Mesothelial cell of epicardium (in vitro differentiated cells): ENCODE results near the gene UROS. TPM values are rescaled to one million over a fixed set of nuclear protein-coding genes. Genes with fewer than 3 reads are reported as not detected.

Experiments used
- DNase-seq, 2 experiments: peaks; one replicate each; pipeline ENCODE4 v3.0.0; 2021; ENCODE audit warnings: low spot score in 2 of 2; ENCODE audit not compliant: unreplicated experiment in 2 of 2
- H3K27ac Mint-ChIP-seq: 2 replicates; pipeline ENCODE4 v1.8.0; 2021; ENCODE audit warnings: mixed read lengths
- H3K27me3 Mint-ChIP-seq: 2 replicates; pipeline ENCODE4 v1.8.0; 2021; ENCODE audit warnings: low read depth, mixed read lengths
- H3K36me3 Mint-ChIP-seq: 2 replicates; pipeline ENCODE4 v1.8.0; 2021; ENCODE audit warnings: mixed read lengths
- H3K4me1 Mint-ChIP-seq: 2 replicates; pipeline ENCODE4 v1.8.0; 2021; ENCODE audit warnings: mixed read lengths
- H3K4me3 Mint-ChIP-seq: 2 replicates; pipeline ENCODE4 v1.8.0; 2021; ENCODE audit warnings: mild to moderate bottlenecking, moderate library complexity, mixed read lengths
- H3K9me3 Mint-ChIP-seq: 2 replicates; pipeline ENCODE4 v1.8.0; 2021; ENCODE audit warnings: mixed read lengths
- total RNA-seq: library from RNA; stranded (reverse); gene quantifications from 3 replicates; pipeline ENCODE4 v1.2.1, GENCODE V29; 2021
- TF ChIP-seq, protein P1 (sequence below): fragments of 200-600 bp; sonication (generic); IDR thresholded peaks from one replicate; pipeline ENCODE4 v1.5.0; 2021; ENCODE audit warnings: antibody characterized with exemption; ENCODE audit not compliant: unreplicated experiment

Gene UROS
- total RNA-seq, 1 donor from 2014 or later = 63.2 TPM

DNA sequence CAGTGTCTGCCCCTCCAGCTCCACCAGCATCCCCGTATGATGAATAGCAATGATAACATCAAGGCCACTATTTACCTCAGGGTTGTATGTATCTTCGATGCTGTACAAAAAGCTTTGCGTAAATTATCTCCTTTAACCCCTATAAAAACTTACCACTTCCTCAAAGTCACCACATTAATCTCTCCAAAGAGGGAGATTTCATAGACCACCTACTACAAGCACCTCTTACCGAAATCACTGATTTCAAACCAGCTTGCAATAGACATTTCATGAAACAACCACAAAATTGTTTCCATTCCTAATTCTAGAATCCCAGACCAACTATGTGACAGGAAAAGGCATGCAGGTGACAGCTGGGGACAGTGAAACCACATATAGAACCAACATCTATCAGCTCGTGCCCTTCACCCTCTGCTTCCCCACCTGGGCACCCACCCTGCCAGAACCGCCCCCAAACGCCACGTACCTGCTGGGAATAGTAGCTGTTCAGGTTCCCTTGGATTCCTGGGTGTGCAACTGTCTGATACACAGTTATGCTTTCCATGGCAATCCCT, 27.3 kb downstream of the UROS start:
- Mint-ChIP-seq H3K4me3 (no peak overlapping the region), H3K27me3 (no peaks in the 10 kb centered on the region), H3K36me3 (peaks cover 27% of the 10 kb centered on the region), H3K4me1 (no peaks in the 10 kb centered on the region), H3K27ac (no peak overlapping the region), H3K9me3 (no peaks in the 10 kb centered on the region)
- no peak for DNase-seq
- TF ChIP-seq, protein P1, sequence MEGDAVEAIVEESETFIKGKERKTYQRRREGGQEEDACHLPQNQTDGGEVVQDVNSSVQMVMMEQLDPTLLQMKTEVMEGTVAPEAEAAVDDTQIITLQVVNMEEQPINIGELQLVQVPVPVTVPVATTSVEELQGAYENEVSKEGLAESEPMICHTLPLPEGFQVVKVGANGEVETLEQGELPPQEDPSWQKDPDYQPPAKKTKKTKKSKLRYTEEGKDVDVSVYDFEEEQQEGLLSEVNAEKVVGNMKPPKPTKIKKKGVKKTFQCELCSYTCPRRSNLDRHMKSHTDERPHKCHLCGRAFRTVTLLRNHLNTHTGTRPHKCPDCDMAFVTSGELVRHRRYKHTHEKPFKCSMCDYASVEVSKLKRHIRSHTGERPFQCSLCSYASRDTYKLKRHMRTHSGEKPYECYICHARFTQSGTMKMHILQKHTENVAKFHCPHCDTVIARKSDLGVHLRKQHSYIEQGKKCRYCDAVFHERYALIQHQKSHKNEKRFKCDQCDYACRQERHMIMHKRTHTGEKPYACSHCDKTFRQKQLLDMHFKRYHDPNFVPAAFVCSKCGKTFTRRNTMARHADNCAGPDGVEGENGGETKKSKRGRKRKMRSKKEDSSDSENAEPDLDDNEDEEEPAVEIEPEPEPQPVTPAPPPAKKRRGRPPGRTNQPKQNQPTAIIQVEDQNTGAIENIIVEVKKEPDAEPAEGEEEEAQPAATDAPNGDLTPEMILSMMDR = no peak

DNA sequence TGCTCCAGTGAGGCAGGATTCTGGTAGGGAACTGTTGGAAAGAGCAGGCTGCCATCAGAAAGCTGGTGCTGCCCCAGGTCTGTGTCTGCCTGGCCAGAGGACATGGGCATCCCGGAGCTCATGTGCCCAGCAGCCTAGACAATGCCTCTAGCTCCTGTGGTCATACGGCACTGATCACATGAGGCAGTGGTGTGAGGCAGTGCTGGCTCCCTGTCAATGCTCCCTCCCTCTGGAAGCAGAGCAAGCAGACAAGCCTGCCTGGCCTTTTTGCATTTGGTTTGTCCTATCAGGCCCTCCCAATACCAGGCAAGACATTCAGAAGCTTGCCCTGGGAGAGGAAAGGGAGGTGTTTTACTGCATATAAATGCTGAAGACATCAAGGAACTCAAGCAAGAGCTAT, 27.9 kb downstream of the UROS start:
- no peak overlapping the region for H3K27ac Mint-ChIP-seq
- H3K9me3 Mint-ChIP-seq = no peaks in the 10 kb centered on the region
- no peak for DNase-seq
- no peaks in the 10 kb centered on the region for H3K27me3 Mint-ChIP-seq
- H3K4me1 Mint-ChIP-seq = no peaks in the 10 kb centered on the region
- H3K4me3 Mint-ChIP-seq = no peak overlapping the region
- peaks cover 26% of the 10 kb centered on the region for H3K36me3 Mint-ChIP-seq
- TF ChIP-seq, protein P1 = no peak

- H3K4me3 Mint-ChIP-seq = no peak overlapping the region
- H3K36me3 Mint-ChIP-seq = peaks cover 26% of the 10 kb centered on the region
- no peak overlapping the region for H3K27ac Mint-ChIP-seq
- no peaks in the 10 kb centered on the region for H3K4me1 Mint-ChIP-seq
- TF ChIP-seq, protein P1 = no peak
- H3K27me3 Mint-ChIP-seq = no peaks in the 10 kb centered on the region
- DNase-seq = no peak
- no peaks in the 10 kb centered on the region for H3K9me3 Mint-ChIP-seq
These were observed 30.4 kb downstream of the UROS start for GRCh38 chr10:125792342-125793300.

GRCh38 chr10:125788156-125789034, 34.7 kb downstream of the UROS start:
- H3K4me3 Mint-ChIP-seq = no peak overlapping the region
- no peaks in the 10 kb centered on the region for H3K9me3 Mint-ChIP-seq
- DNase-seq = no peak
- H3K27ac Mint-ChIP-seq = no peak overlapping the region
- no peaks in the 10 kb centered on the region for H3K27me3 Mint-ChIP-seq
- peaks cover 4% of the 10 kb centered on the region for H3K4me1 Mint-ChIP-seq
- TF ChIP-seq, protein P1 = no peak
- peaks cover 17% of the 10 kb centered on the region for H3K36me3 Mint-ChIP-seq

DNA sequence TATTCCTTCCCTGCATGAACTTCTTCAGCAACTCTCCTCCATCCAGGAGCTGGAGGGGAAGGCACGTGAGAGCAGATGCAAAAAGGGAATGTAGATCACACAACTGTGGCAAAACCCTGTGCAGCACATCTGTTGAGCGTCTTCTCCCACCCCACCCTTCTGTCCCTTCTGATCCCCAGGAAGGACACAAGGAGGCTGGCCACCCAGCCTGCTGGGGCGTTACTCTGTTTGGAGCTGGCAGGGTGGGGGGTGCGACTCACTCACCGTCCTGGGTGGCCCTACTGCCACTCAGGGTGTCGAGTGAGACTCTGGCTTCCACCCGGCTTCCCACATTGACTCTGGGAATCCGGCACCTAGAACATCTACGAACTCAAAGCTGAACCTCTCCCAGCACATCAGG, 37.3 kb downstream of the UROS start:
- peaks cover 5% of the 10 kb centered on the region for H3K36me3 Mint-ChIP-seq
- H3K4me1 Mint-ChIP-seq = peaks cover 4% of the 10 kb centered on the region
- no peak for DNase-seq
- H3K27me3 Mint-ChIP-seq = no peaks in the 10 kb centered on the region
- H3K9me3 Mint-ChIP-seq = no peaks in the 10 kb centered on the region
- no peak overlapping the region for H3K27ac Mint-ChIP-seq
- TF ChIP-seq, protein P1 = no peak
- H3K4me3 Mint-ChIP-seq = no peak overlapping the region
